Tibial nerve (tissue), 4 donors: ENCODE measurements around the gene MED7. TPM values are rescaled to one million over a fixed set of nuclear protein-coding genes. Genes with fewer than 3 reads are reported as not detected.

Experiments used
- DNase-seq, 2 donors: peaks; one replicate each; pipeline ENCODE4 v3.0.0-alpha.2; 2019; ENCODE audit warnings: low spot score in 2 of 2
- H3K27ac ChIP-seq, 4 donors: fragments of 200-600 bp; sonication (generic) in 3 of 4; one replicate each; pipeline ENCODE4 v1.5.1; 2017 to 2019; ENCODE audit warnings: mild to moderate bottlenecking in 1 of 4
- H3K27me3 ChIP-seq, 2 donors: fragments of 200-600 bp; sonication (generic) in 1 of 2; one replicate each; pipeline versions ENCODE4 v1.5.1 to v1.6.0; 2017 to 2019
- H3K36me3 ChIP-seq, 3 donors: fragments of 200-600 bp; sonication (generic); one replicate each; pipeline ENCODE4 v1.5.1; 2018 to 2019
- H3K4me1 ChIP-seq, 4 donors: fragments of 200-600 bp; sonication (generic) in 3 of 4; one replicate each; pipeline ENCODE4 v1.5.1; 2017 to 2019
- H3K4me3 ChIP-seq, 4 donors: fragments of 200-600 bp; sonication (generic) in 3 of 4; one replicate each; pipeline ENCODE4 v1.5.1; 2017 to 2019; ENCODE audit warnings: mild to moderate bottlenecking in 1 of 4, moderate library complexity in 1 of 4
- H3K9me3 ChIP-seq, 4 donors: fragments of 200-600 bp; sonication (generic) in 3 of 4; one replicate each; pipeline ENCODE4 v1.5.1; 2017 to 2019
- CTCF ChIP-seq, 5 experiments: fragments of 200-600 bp in 3 of 5; fragments of 450-650 bp in 2 of 5; sonication (generic) in 3 of 5; IDR thresholded peaks; one replicate each; pipeline ENCODE4 v1.5.1; 2016 to 2019; ENCODE audit warnings: antibody characterized with exemption in 5 of 5, mild to moderate bottlenecking in 3 of 5, moderate library complexity in 2 of 5
- EP300 ChIP-seq, 2 donors: sonication (generic); formaldehyde crosslinking; IDR thresholded peaks; one replicate each; pipeline ENCODE4 v1.6.1; 2017; ENCODE audit warnings: antibody characterized with exemption in 2 of 2, mild to moderate bottlenecking in 1 of 2
- POLR2A ChIP-seq, 2 donors: fragments of 450-650 bp; IDR thresholded peaks; one replicate each; pipeline ENCODE4 v1.6.1; 2017; ENCODE audit warnings: antibody characterized with exemption in 2 of 2, mild to moderate bottlenecking in 2 of 2, moderate library complexity in 2 of 2
- WGBS, 2 donors: methylation state at CpG; one replicate each; pipeline ENCODE4 v1.1.5; 2018; 5-methylcytosine and 5-hydroxymethylcytosine counted together
- total RNA-seq, 4 donors: library from RNA; depleted of rRNA; stranded (reverse); fragments of >200 nt; gene quantifications; one replicate each; pipeline ENCODE4 v1.1.0, GENCODE V29; 2016

The MED7 gene
- total RNA-seq, 4 donors from 2014 or later: 5.9 to 15.7 (median 12.3) TPM

DNA sequence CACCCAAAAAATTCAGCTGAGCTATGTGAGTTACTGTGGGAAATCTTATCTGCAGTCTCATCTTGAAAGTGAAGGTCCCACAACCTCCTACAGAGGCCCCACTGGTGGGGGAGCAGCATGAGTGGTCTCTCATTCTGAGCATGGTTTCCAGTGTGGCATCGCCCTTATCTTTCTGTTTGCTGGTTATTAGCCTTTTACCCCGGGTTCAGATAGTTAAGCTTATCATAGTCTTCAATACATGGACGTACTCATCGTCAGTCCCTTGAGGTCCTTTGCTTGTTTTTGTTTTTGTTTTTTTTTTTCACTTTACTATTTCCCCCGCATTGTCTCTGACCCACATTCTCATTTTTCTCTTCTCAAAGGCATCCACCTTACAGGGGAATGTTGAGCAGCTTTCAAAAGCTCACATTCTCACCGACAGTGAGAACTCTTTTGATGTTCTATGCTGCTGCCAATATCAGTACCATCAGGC, 26.1 kb downstream of the MED7 start:
- Histone ChIP-seq H3K27ac (no peak overlapping the region), H3K9me3 (peaks cover 0 to 8% (median 1%) of the 10 kb centered on the region in 4 donors), H3K4me1 (no peaks in the 10 kb centered on the region), H3K27me3 (no peaks in the 10 kb centered on the region), H3K4me3 (no peak overlapping the region), H3K36me3 (no peaks in the 10 kb centered on the region)
- WGBS, 2 donors: 68 to 75% methylated on average over 6 of the region's 6 CpGs
- DNase-seq: no peak
- TF ChIP-seq POLR2A (IDR thresholded peaks at IDR 0.05): no peak
- no peak for TF ChIP-seq CTCF (IDR thresholded peaks at IDR 0.05)
- TF ChIP-seq EP300 (IDR thresholded peaks at IDR 0.05): no peak

DNA sequence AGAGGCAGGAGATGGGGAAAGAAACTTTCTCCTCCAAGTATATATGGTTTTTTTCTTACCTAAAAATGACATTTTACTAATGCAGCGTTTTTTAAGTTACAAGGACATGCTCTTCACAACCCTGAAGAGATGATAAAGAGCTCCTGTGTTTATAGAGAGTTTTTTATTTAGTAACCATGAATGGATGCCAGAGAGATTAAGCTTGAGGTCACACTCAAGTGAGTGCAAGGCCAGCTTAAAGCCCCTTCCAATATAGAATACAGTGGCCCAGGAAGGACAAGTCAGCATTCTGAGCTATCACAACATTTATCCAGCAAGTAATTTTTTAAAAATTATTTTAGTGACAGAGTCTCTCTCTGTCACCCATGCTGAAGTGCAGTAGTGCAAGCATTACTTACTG, 27.2 kb downstream of the MED7 start:
- H3K36me3 ChIP-seq: no peaks in the 10 kb centered on the region
- no peak overlapping the region for H3K27ac ChIP-seq
- no peaks in the 10 kb centered on the region for H3K4me1 ChIP-seq
- H3K4me3 ChIP-seq: no peak overlapping the region
- no peak for TF ChIP-seq CTCF (IDR thresholded peaks at IDR 0.05)
- no peak for TF ChIP-seq POLR2A (IDR thresholded peaks at IDR 0.05)
- TF ChIP-seq EP300 (IDR thresholded peaks at IDR 0.05): no peak
- no peaks in the 10 kb centered on the region for H3K27me3 ChIP-seq
- H3K9me3 ChIP-seq: no peaks in the 10 kb centered on the region
- 53 to 55% methylated on average over 1 of the region's 1 CpG for WGBS, 2 donors
- DNase-seq: no peak

GRCh38 chr5:157115012-157115411, 27.7 kb downstream of the MED7 start:
- H3K4me3 ChIP-seq: no peak overlapping the region

DNA sequence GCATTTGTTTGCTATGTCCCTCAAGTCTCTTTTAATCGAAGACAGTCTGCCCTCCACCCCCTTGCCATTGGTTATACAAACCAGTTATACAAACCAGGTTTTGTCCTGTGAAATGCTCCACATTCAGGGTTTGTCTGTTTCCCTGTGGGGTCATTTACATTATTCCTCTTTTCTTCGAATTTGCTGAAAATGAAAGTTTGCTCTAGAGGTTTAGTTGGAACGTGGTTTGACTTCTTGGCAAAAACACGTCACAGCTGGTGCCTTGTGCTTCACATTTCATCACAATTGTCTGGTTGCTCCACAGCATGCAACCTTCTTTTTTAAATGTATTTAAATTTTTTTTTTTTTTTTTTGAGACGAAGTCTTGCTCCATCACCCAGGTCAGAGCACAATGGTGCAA, 29.7 kb downstream of the MED7 start:
- TF ChIP-seq EP300 (IDR thresholded peaks at IDR 0.05): peak in 1 of 2 donors; percentile 27
- TF ChIP-seq POLR2A (IDR thresholded peaks at IDR 0.05): no peak
- TF ChIP-seq CTCF (IDR thresholded peaks at IDR 0.05): no peak
- H3K4me3 ChIP-seq: no peak overlapping the region
- DNase-seq: no peak
- no peaks in the 10 kb centered on the region for H3K4me1 ChIP-seq
- H3K27ac ChIP-seq: peak overlapping the region in 1 of 4 donors; percentile 34
- H3K9me3 ChIP-seq: no peaks in the 10 kb centered on the region
- WGBS, 2 donors: 30 to 33% methylated on average over 5 of the region's 5 CpGs
- no peaks in the 10 kb centered on the region for H3K27me3 ChIP-seq
- no peaks in the 10 kb centered on the region for H3K36me3 ChIP-seq

More at GRCh38 chr5:157115012-157115411, 27.7 kb downstream of the MED7 start:
- H3K9me3 ChIP-seq: no peaks in the 10 kb centered on the region
- TF ChIP-seq CTCF (IDR thresholded peaks at IDR 0.05) (no peak), EP300 (IDR thresholded peaks at IDR 0.05) (no peak), POLR2A (IDR thresholded peaks at IDR 0.05) (no peak)
- no peak overlapping the region for H3K27ac ChIP-seq
- H3K4me1 ChIP-seq: no peaks in the 10 kb centered on the region
- H3K27me3 ChIP-seq: no peaks in the 10 kb centered on the region
- H3K36me3 ChIP-seq: no peaks in the 10 kb centered on the region
- DNase-seq: no peak

GRCh38 chr5:157109744-157110143, 32.9 kb downstream of the MED7 start:
- Histone ChIP-seq H3K9me3 (no peaks in the 10 kb centered on the region), H3K27ac (peak overlapping the region in 2 of 4 donors; percentile 6 to 62), H3K4me1 (no peaks in the 10 kb centered on the region), H3K4me3 (no peak overlapping the region), H3K27me3 (no peaks in the 10 kb centered on the region), H3K36me3 (no peaks in the 10 kb centered on the region)
- 66 to 67% methylated on average over 1 of the region's 1 CpG for WGBS, 2 donors
- no peak for DNase-seq
- TF ChIP-seq EP300 (IDR thresholded peaks at IDR 0.05) (peak in 1 of 2 donors; percentile 51), POLR2A (IDR thresholded peaks at IDR 0.05) (no peak)

DNA sequence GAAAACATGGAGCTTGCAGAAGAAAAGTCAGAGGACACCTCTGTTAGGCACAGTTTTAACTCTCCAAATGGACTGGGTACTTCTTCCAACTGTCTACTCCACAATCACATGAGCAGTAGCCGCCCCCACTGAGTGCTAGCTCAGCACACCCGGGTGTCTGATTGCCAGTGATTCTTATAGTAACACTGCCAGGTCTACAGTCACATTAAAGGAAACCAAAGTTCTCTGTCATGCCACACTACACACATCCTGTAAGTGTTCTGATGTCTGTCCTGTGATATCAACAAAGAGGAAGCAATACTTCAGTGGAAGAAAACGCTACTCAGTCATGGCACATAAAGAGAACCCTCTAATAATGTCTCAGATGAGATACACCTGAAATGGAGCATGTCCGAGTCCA, 33.7 kb downstream of the MED7 start, which contains the start of gene HAVCR2:
TSS of gene HAVCR2 (minus strand) at position 69 of the 400 bp plus-strand sequence. CDS start at position 8, 61 bp downstream.
- Histone ChIP-seq H3K27me3 (no peaks in the 10 kb centered on the region), H3K27ac (peak within 1 kb of the TSS in 3 of 4 donors; percentile 44 to 64 (median 62)), H3K36me3 (no peaks in the 10 kb centered on the region), H3K9me3 (no peaks in the 10 kb centered on the region), H3K4me1 (no peaks in the 10 kb centered on the region), H3K4me3 (peak within 1 kb of the TSS in 1 of 4 donors; percentile 39)
- DNase-seq: peak in 1 of 2 donors; percentile 47
- 56 to 72% methylated on average over 4 of the region's 4 CpGs for WGBS, 2 donors
- no peak for TF ChIP-seq POLR2A (IDR thresholded peaks at IDR 0.05)
- peak in 1 of 2 donors; percentile 58 for TF ChIP-seq EP300 (IDR thresholded peaks at IDR 0.05)
